ENCODE measurements around the gene HTR4. TPM values are rescaled to one million over a fixed set of nuclear protein-coding genes. Genes with fewer than 3 reads are reported as not detected.

The HTR4 gene
- total RNA-seq, 2 donors from 2014 or later = not detected

DNA sequence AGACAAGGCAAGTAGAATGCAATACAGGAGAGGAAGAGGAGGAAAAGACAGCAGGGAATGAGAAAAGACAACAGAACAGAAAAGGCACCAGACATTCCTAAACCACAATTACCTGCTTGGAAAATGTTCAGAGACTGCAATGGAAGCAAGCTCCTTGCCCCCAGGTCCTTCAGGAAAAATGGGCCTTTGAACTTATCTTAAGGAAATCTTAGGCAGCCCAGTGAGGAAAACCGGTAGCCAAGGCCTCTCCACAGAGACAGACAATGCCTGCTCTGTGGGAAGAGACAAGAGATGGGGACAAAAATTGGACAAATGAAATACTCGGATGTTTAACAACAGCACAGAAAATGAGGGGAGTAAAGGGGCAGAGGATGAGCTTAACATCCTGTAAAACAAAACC, 31.2 kb downstream of the HTR4 start:
- Mint-ChIP-seq H3K9me3 (no peaks in the 10 kb centered on the region), H3K4me1 (peaks cover 5% of the 10 kb centered on the region), H3K27ac (no peak overlapping the region), H3K4me3 (no peak overlapping the region), H3K27me3 (ENCODE audit: insufficient read depth) (peaks cover 2% of the 10 kb centered on the region), H3K36me3 (ENCODE audit: low read depth) (no peaks in the 10 kb centered on the region)
- 79 to 94% methylated on average over 2 of the region's 2 CpGs for WGBS, 2 experiments (ENCODE audit: insufficient coverage in 1 of 2, insufficient read length in 1 of 2)
- no peak overlapping the region for H3K4me3 ChIP-seq (ENCODE audit: low read length)
- H3K27ac ChIP-seq (ENCODE audit: low read depth, low read length) = no peak overlapping the region
- no peaks in the 10 kb centered on the region for H3K36me3 ChIP-seq (ENCODE audit: control insufficient read depth, insufficient read depth, low read length)
- TF ChIP-seq, protein P1, sequence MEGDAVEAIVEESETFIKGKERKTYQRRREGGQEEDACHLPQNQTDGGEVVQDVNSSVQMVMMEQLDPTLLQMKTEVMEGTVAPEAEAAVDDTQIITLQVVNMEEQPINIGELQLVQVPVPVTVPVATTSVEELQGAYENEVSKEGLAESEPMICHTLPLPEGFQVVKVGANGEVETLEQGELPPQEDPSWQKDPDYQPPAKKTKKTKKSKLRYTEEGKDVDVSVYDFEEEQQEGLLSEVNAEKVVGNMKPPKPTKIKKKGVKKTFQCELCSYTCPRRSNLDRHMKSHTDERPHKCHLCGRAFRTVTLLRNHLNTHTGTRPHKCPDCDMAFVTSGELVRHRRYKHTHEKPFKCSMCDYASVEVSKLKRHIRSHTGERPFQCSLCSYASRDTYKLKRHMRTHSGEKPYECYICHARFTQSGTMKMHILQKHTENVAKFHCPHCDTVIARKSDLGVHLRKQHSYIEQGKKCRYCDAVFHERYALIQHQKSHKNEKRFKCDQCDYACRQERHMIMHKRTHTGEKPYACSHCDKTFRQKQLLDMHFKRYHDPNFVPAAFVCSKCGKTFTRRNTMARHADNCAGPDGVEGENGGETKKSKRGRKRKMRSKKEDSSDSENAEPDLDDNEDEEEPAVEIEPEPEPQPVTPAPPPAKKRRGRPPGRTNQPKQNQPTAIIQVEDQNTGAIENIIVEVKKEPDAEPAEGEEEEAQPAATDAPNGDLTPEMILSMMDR (conservative IDR thresholded peaks at IDR 0.05) = no peak
- peaks cover 3% of the 10 kb centered on the region for H3K4me1 ChIP-seq (ENCODE audit: control insufficient read depth, insufficient read depth, low read length)
- no peak for DNase-seq
- H3K27me3 ChIP-seq (ENCODE audit: control insufficient read depth, insufficient read depth, low read length, poor library complexity, severe bottlenecking) = no peaks in the 10 kb centered on the region
- H3K9ac ChIP-seq (ENCODE audit: extremely low read depth, low read length, poor library complexity, severe bottlenecking) = no peak overlapping the region
- H3K9me3 ChIP-seq (ENCODE audit: control insufficient read depth, low read length) = no peaks in the 10 kb centered on the region

DNA sequence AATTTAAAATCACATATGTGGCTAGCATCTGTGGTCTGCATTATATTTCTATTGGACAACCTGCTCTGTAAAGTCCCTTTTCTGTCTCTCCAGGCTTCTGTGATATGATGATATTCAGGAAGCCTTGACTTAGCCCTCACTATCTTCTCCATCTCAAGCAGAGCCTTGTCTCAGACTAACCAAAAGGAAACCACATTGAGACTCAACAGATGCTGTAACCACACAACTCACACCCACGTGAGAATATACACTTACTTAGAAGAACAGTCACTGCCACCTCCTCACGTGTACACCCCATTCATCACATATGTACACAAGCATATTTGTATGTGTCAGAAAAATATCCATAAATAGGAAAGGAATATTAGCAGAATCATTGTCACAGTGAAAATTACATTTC, 33.6 kb downstream of the HTR4 start:
- no peaks in the 10 kb centered on the region for H3K9me3 Mint-ChIP-seq
- Histone ChIP-seq H3K9ac (ENCODE audit: extremely low read depth, low read length, poor library complexity, severe bottlenecking) (no peak overlapping the region), H3K4me1 (ENCODE audit: control insufficient read depth, insufficient read depth, low read length) (peaks cover 3% of the 10 kb centered on the region), H3K4me3 (ENCODE audit: low read length) (no peak overlapping the region), H3K27ac (ENCODE audit: low read depth, low read length) (no peak overlapping the region), H3K9me3 (ENCODE audit: control insufficient read depth, low read length) (no peaks in the 10 kb centered on the region), H3K36me3 (ENCODE audit: control insufficient read depth, insufficient read depth, low read length) (no peaks in the 10 kb centered on the region), H3K27me3 (ENCODE audit: control insufficient read depth, insufficient read depth, low read length, poor library complexity, severe bottlenecking) (no peaks in the 10 kb centered on the region)
- peaks cover 5% of the 10 kb centered on the region for H3K27me3 Mint-ChIP-seq (ENCODE audit: insufficient read depth)
- DNase-seq = no peak
- H3K4me1 Mint-ChIP-seq = no peaks in the 10 kb centered on the region
- WGBS, 2 experiments (ENCODE audit: insufficient coverage in 1 of 2, insufficient read length in 1 of 2) = 45% methylated on average over 2 of the region's 2 CpGs; no CpG with 5 or more reads in 1 of the 2 experiments
- no peak overlapping the region for H3K27ac Mint-ChIP-seq
- no peaks in the 10 kb centered on the region for H3K36me3 Mint-ChIP-seq (ENCODE audit: low read depth)
- TF ChIP-seq, protein P1 (conservative IDR thresholded peaks at IDR 0.05) = no peak
- H3K4me3 Mint-ChIP-seq = no peak overlapping the region

DNA sequence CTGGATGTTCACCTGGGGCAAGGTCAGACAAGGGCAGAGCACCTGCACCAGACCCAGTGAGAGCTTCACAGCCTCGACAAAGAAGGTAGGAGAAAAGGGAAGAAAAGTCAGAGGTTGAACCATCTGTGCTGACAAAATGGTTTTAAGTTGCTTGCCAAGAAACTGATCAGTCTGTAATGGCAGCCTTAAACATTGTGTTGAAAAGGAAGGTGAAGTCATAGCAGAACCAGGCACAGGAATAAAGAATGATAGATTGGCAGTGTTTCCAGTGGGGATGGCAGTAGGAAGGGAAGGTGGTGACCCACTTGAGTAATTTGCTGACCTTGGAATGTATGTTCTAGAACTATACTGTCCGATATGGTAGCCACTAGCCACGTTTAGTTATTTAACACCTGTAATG, 34.2 kb downstream of the HTR4 start:
- Mint-ChIP-seq H3K9me3 (no peaks in the 10 kb centered on the region), H3K4me3 (no peak overlapping the region), H3K36me3 (ENCODE audit: low read depth) (no peaks in the 10 kb centered on the region), H3K4me1 (no peaks in the 10 kb centered on the region), H3K27me3 (ENCODE audit: insufficient read depth) (peaks cover 5% of the 10 kb centered on the region), H3K27ac (no peak overlapping the region)
- H3K27ac ChIP-seq (ENCODE audit: low read depth, low read length) = no peak overlapping the region
- H3K4me3 ChIP-seq (ENCODE audit: low read length) = no peak overlapping the region
- no peaks in the 10 kb centered on the region for H3K27me3 ChIP-seq (ENCODE audit: control insufficient read depth, insufficient read depth, low read length, poor library complexity, severe bottlenecking)
- peaks cover 3% of the 10 kb centered on the region for H3K4me1 ChIP-seq (ENCODE audit: control insufficient read depth, insufficient read depth, low read length)
- H3K9ac ChIP-seq (ENCODE audit: extremely low read depth, low read length, poor library complexity, severe bottlenecking) = no peak overlapping the region
- 88 to 89% methylated on average over 1 to 3 of the region's 3 CpGs for WGBS, 2 experiments (ENCODE audit: insufficient coverage in 1 of 2, insufficient read length in 1 of 2)
- TF ChIP-seq, protein P1 (conservative IDR thresholded peaks at IDR 0.05) = no peak
- H3K9me3 ChIP-seq (ENCODE audit: control insufficient read depth, low read length) = no peaks in the 10 kb centered on the region
- no peaks in the 10 kb centered on the region for H3K36me3 ChIP-seq (ENCODE audit: control insufficient read depth, insufficient read depth, low read length)
- no peak for DNase-seq

Measured in endodermal cell (in vitro differentiated cells).